ENCODE measurements around the gene RAB40B. TPM values are rescaled to one million over a fixed set of nuclear protein-coding genes. Genes with fewer than 3 reads are reported as not detected.
A peak's percentile ranks its signal among the peaks of the same experiment; 100 is the strongest.

The RAB40B gene
- polyA plus RNA-seq, 1 of the 3 experiments (the other 2 are of a cell fraction) = 20.7 TPM

GRCh38 chr17:82668631-82669099 lies 29.8 kb downstream of the RAB40B start:
- Histone ChIP-seq H3K27ac (ENCODE audit: low read depth in 2 of 2, low read length in 1 of 2) (no peak overlapping the region), H3K9me2 (no peaks in the 10 kb centered on the region), H3K9ac (no peak overlapping the region), H3K4me1 (ENCODE audit: control insufficient read depth in 1 of 2, insufficient read depth in 2 of 2, low read depth in 1 of 2, low read length in 1 of 2) (peaks cover 0 to 2% of the 10 kb centered on the region in 2 experiments; a peak in 1 of 4 replicates), H3K4me3 (ENCODE audit: low read depth in 2 of 2, low read length in 1 of 2) (no peak overlapping the region), H3K4me2 (no peak overlapping the region), H3F3A (replicated peaks; ENCODE audit: insufficient read depth) (peaks cover 4% of the 10 kb centered on the region), H3K9me3 (no peaks in the 10 kb centered on the region), H3K79me2 (ENCODE audit: insufficient read depth) (no peaks in the 10 kb centered on the region), H3K27me3 (ENCODE audit: insufficient read depth) (no peaks in the 10 kb centered on the region), H3K36me3 (replicated peaks in 1 of 2; ENCODE audit: control insufficient read depth in 1 of 2, insufficient read depth in 2 of 2, low read length in 1 of 2) (no peaks in the 10 kb centered on the region), H2AFZ (ENCODE audit: low read depth) (no peak overlapping the region), H4K20me1 (ENCODE audit: insufficient read depth) (no peaks in the 10 kb centered on the region)
- POLR2A ChIA-PET = no interaction called here
- peak; percentile 84 for DNase-seq
- CTCF ChIA-PET = interaction anchor here (0.8 to 2.1 kb wide), 19 partner anchors 10 to 244 kb away, joined by 3 to 18 read pairs (median 4); partner anchors contain the start of gene FN3K
- TF ChIP-seq MXI1 (IDR thresholded peaks at IDR 0.05; ENCODE audit: low read depth, low read length) (no peak), CHD2 (IDR thresholded peaks at IDR 0.05; ENCODE audit: low read length, partially characterized antibody) (no peak), TCF12 (IDR thresholded peaks at IDR 0.05) (no peak), SMC3 (IDR thresholded peaks at IDR 0.05; ENCODE audit: low read depth, low read length) (peak; percentile 44; the same call in 1 of the 2 replicates), POLR2AphosphoS5 (IDR thresholded peaks at IDR 0.05; ENCODE audit: low read depth, low read length) (no peak), RAD21 (IDR thresholded peaks at IDR 0.05; ENCODE audit: low read length) (peak; percentile 66), REST (IDR thresholded peaks at IDR 0.05; ENCODE audit: low read depth, low read length) (no peak), EZH2phosphoT487 (IDR thresholded peaks at IDR 0.05; ENCODE audit: borderline replicate concordance, low read depth) (no peak)
- TF ChIP-seq, protein P1, sequence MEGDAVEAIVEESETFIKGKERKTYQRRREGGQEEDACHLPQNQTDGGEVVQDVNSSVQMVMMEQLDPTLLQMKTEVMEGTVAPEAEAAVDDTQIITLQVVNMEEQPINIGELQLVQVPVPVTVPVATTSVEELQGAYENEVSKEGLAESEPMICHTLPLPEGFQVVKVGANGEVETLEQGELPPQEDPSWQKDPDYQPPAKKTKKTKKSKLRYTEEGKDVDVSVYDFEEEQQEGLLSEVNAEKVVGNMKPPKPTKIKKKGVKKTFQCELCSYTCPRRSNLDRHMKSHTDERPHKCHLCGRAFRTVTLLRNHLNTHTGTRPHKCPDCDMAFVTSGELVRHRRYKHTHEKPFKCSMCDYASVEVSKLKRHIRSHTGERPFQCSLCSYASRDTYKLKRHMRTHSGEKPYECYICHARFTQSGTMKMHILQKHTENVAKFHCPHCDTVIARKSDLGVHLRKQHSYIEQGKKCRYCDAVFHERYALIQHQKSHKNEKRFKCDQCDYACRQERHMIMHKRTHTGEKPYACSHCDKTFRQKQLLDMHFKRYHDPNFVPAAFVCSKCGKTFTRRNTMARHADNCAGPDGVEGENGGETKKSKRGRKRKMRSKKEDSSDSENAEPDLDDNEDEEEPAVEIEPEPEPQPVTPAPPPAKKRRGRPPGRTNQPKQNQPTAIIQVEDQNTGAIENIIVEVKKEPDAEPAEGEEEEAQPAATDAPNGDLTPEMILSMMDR (IDR thresholded peaks at IDR 0.05) = peak; percentile 48
- WGBS (ENCODE audit: low lambda C conversion rate) = 47% methylated on average over 10 of the region's 20 CpGs

DNA sequence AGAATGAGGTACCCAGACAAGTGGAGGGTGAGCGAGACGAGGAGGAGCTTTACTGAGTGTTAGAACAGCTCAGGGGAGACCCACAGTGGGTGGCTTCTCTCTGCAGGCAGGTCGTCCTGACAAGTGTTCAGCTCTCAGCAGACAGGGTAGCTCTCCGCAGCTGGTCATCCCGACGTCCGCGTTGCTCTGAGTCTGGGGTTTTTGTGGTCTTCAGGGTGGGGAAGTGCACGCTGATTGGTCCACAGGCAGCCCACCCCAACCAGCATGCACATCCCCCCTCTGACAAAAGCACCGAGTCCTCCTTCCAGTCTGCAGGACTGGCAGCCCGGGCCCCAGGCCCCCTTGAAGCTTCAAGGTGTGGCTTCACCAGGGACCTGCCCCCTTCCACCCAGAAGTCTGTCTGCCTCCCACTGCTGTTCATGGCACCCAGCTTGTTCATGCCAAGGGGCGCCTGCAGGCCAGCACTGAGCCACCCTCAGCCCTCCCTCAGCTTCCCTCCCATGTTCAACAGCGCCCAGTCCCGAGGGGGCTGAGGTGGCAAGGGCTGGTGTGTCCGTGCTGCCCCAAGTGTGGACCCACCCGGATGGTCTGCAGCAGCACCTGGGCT lies 30.4 kb downstream of the RAB40B start:
- Histone ChIP-seq H3K4me1 (ENCODE audit: control insufficient read depth in 1 of 2, insufficient read depth in 2 of 2, low read depth in 1 of 2, low read length in 1 of 2) (peaks cover 0 to 2% of the 10 kb centered on the region in 2 experiments; a peak in 1 of 4 replicates), H3K9ac (no peak overlapping the region), H3K4me2 (no peak overlapping the region), H3K27ac (ENCODE audit: low read depth in 2 of 2, low read length in 1 of 2) (no peak overlapping the region), H3K79me2 (ENCODE audit: insufficient read depth) (no peaks in the 10 kb centered on the region), H3K9me3 (no peaks in the 10 kb centered on the region), H2AFZ (ENCODE audit: low read depth) (no peak overlapping the region), H3K36me3 (replicated peaks in 1 of 2; ENCODE audit: control insufficient read depth in 1 of 2, insufficient read depth in 2 of 2, low read length in 1 of 2) (no peaks in the 10 kb centered on the region), H3K27me3 (ENCODE audit: insufficient read depth) (no peaks in the 10 kb centered on the region), H4K20me1 (ENCODE audit: insufficient read depth) (no peaks in the 10 kb centered on the region), H3K4me3 (ENCODE audit: low read depth in 2 of 2, low read length in 1 of 2) (no peak overlapping the region), H3F3A (replicated peaks; ENCODE audit: insufficient read depth) (peaks cover 4% of the 10 kb centered on the region), H3K9me2 (no peaks in the 10 kb centered on the region)
- ChIA-PET CTCF (interaction anchor here (0.8 to 2.1 kb wide), 18 partner anchors 11 to 244 kb away, joined by 3 to 18 read pairs (median 4); no protein-coding TSS in a partner anchor), POLR2A (no interaction called here)
- 82% methylated on average over 15 of the region's 16 CpGs for WGBS (ENCODE audit: low lambda C conversion rate)
- no peak for DNase-seq
- TF ChIP-seq ELF1 (IDR thresholded peaks at IDR 0.05) (no peak), TEAD4 (IDR thresholded peaks at IDR 0.05; ENCODE audit: borderline replicate concordance, insufficient read depth) (no peak)
